ENCODE measurements around the gene C18orf63.
"Not testable (repeated sequence)": the region's sequence is repeated elsewhere in the genome, so short reads cannot be mapped to it uniquely, and the experiment has no call there.

Gene C18orf63

GRCh38 chr18:74303936-74304335 lies 11.7 kb upstream of the C18orf63 start:
- Histone ChIP-seq H3K27me3 (ENCODE audit: control insufficient read depth, insufficient read depth, low read length) (no peaks in the 10 kb centered on the region), H3K27ac (ENCODE audit: low read length) (no peak overlapping the region), H3K9me3 (ENCODE audit: control insufficient read depth, low read depth, low read length) (no peaks in the 10 kb centered on the region), H3K4me3 (ENCODE audit: low read length) (no peak overlapping the region), H3K4me1 (ENCODE audit: control insufficient read depth, low read depth, low read length) (no peaks in the 10 kb centered on the region), H3K36me3 (ENCODE audit: control insufficient read depth, low read depth, low read length) (no peaks in the 10 kb centered on the region), H3K9ac (ENCODE audit: low read length) (no peak overlapping the region)

- H3K4me1 ChIP-seq (ENCODE audit: control insufficient read depth, low read depth, low read length): no peaks in the 10 kb centered on the region
- H3K27ac ChIP-seq (ENCODE audit: low read length): no peak overlapping the region
- no peaks in the 10 kb centered on the region for H3K9me3 ChIP-seq (ENCODE audit: control insufficient read depth, low read depth, low read length)
- no peak overlapping the region for H3K4me3 ChIP-seq (ENCODE audit: low read length)
- no peaks in the 10 kb centered on the region for H3K27me3 ChIP-seq (ENCODE audit: control insufficient read depth, insufficient read depth, low read length)
- H3K36me3 ChIP-seq (ENCODE audit: control insufficient read depth, low read depth, low read length): no peaks in the 10 kb centered on the region
- H3K9ac ChIP-seq (ENCODE audit: low read length): no peak overlapping the region
Measured at GRCh38 chr18:74310411-74310810, 5.2 kb upstream of the C18orf63 start.

GRCh38 chr18:74311000-74311399 lies 4.6 kb upstream of the C18orf63 start:
- Histone ChIP-seq H3K27ac (ENCODE audit: low read length) (no peak overlapping the region), H3K4me1 (ENCODE audit: control insufficient read depth, low read depth, low read length) (no peaks in the 10 kb centered on the region), H3K27me3 (ENCODE audit: control insufficient read depth, insufficient read depth, low read length) (no peaks in the 10 kb centered on the region), H3K9ac (ENCODE audit: low read length) (no peak overlapping the region), H3K9me3 (ENCODE audit: control insufficient read depth, low read depth, low read length) (no peaks in the 10 kb centered on the region), H3K36me3 (ENCODE audit: control insufficient read depth, low read depth, low read length) (no peaks in the 10 kb centered on the region), H3K4me3 (ENCODE audit: low read length) (no peak overlapping the region)

GRCh38 chr18:74314759-74315463 lies 728 bp upstream of the C18orf63 start:
- Histone ChIP-seq H3K4me3 (ENCODE audit: low read length) (no peak overlapping the region), H3K9me3 (ENCODE audit: control insufficient read depth, low read depth, low read length) (no peaks in the 10 kb centered on the region), H3K27me3 (ENCODE audit: control insufficient read depth, insufficient read depth, low read length) (no peaks in the 10 kb centered on the region), H3K27ac (ENCODE audit: low read length) (no peak overlapping the region), H3K36me3 (ENCODE audit: control insufficient read depth, low read depth, low read length) (no peaks in the 10 kb centered on the region), H3K4me1 (ENCODE audit: control insufficient read depth, low read depth, low read length) (peaks cover 3% of the 10 kb centered on the region), H3K9ac (ENCODE audit: low read length) (no peak overlapping the region)

DNA sequence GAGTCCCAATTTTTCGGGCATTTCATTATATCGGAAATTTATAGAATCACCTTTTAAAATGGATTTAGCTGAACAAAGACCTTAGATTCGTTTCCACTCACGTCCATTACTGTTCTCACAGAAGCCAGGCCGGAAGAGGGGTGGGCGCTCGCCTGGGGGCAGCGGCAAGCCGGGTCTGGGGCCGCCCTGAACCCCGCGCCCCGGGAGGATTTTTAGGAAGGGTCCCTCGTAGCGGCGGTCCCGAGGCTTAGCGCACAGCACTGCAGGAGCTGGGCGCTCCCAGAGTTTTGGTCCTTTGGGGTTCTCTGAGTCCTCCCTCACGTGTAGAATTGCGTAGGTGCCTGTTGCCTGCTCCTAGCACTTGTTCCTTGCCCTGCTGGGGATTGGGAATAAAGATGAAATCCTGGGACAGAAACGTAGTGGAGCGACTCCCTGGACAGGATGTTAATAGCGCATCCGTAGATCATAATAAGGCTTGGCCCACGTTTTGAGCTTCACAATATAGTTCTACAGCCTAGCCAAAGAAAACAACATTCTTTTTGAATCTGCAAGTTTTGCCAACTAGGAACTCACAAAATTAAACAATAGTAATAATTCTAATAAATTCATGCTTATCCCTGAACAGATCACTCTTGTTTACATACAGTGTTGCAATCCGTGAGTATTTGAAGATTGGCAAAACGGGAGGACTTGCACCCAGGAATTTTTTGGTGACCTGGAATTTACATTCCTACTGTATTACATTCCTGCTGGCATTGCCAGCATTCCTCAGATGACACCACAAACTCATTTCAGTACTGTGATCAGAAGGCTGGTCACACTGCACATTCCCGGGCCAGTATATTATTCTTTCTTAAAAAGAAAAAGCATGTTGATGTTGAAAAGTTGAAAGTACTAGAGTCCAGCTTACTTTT lies 875 bp downstream of the C18orf63 start:
- Histone ChIP-seq H3K36me3 (ENCODE audit: control insufficient read depth, low read depth, low read length) (no peaks in the 10 kb centered on the region), H3K27me3 (ENCODE audit: control insufficient read depth, insufficient read depth, low read length) (no peaks in the 10 kb centered on the region), H3K27ac (ENCODE audit: low read length) (no peak overlapping the region), H3K4me3 (ENCODE audit: low read length) (no peak overlapping the region), H3K9ac (ENCODE audit: low read length) (no peak overlapping the region), H3K4me1 (ENCODE audit: control insufficient read depth, low read depth, low read length) (peaks cover 3% of the 10 kb centered on the region), H3K9me3 (ENCODE audit: control insufficient read depth, low read depth, low read length) (no peaks in the 10 kb centered on the region)

DNA sequence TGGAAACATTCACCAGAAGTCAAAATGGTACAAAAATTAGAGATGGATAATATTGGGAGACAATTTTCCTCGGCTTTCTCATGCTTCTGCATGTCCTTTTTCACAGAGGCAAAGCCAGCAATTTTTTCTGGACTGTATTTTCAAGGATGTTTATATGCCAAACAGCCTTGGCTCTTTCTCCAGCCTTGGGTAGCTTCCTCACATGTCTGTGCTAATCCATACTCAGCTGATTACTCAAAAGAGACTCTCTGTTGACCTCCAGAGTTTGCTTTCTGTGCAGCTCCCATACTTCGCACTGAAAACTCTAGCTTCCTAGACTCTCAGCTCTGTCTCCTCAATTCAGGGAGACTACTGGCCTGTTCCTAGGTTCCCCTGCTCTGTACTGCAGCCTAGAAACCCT lies 10.6 kb downstream of the C18orf63 start:
- Histone ChIP-seq H3K9me3 (ENCODE audit: control insufficient read depth, low read depth, low read length) (no peaks in the 10 kb centered on the region), H3K27ac (ENCODE audit: low read length) (no peak overlapping the region), H3K27me3 (ENCODE audit: control insufficient read depth, insufficient read depth, low read length) (no peaks in the 10 kb centered on the region), H3K9ac (ENCODE audit: low read length) (no peak overlapping the region), H3K36me3 (ENCODE audit: control insufficient read depth, low read depth, low read length) (no peaks in the 10 kb centered on the region), H3K4me1 (ENCODE audit: control insufficient read depth, low read depth, low read length) (no peaks in the 10 kb centered on the region), H3K4me3 (ENCODE audit: low read length) (no peak overlapping the region)

DNA sequence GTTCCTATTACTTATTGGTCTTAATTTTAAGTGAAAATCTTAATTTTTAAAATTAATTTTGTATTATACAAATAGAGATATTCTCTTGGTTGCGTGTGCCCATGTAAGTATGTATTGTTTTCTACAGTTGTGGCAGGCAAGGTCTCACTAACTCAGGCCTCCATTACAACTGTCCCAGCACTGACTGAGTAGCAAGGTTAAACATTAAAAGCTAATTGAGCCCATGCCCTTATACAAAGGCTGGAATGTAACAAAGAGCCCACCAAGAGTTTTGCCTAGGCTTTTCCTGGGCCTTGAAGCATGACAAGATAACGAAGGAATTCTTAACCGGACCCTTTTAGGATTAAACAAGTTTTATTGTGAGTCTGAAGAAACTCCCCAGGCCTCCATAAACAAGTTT lies 11.2 kb downstream of the C18orf63 start:
- H3K4me1 ChIP-seq (ENCODE audit: control insufficient read depth, low read depth, low read length); H3K27ac ChIP-seq (ENCODE audit: low read length); H3K36me3 ChIP-seq (ENCODE audit: control insufficient read depth, low read depth, low read length); H3K9me3 ChIP-seq (ENCODE audit: control insufficient read depth, low read depth, low read length); H3K9ac ChIP-seq (ENCODE audit: low read length); H3K27me3 ChIP-seq (ENCODE audit: control insufficient read depth, insufficient read depth, low read length); H3K4me3 ChIP-seq (ENCODE audit: low read length): not testable (repeated sequence)

DNA sequence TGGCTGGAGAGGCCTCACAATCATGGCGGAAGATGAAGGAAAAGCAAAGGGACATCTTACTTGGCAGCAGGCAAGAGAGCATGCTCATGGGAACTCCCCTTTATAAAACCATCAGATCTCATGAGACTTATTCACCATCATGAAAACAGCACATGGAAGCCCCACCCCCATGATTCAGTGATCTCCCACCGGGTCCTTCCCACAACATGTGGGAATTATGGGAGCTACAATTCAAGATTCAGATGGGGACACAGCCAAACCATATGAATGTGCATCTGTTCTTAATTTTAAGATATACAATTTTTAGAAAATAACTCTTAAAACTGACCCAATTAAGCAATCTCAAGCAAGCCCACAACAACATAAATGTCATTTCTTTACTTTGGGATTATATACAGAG lies 12.6 kb downstream of the C18orf63 start:
- Histone ChIP-seq H3K4me1 (ENCODE audit: control insufficient read depth, low read depth, low read length) (no peaks in the 10 kb centered on the region), H3K9ac (ENCODE audit: low read length) (no peak overlapping the region), H3K27ac (ENCODE audit: low read length) (no peak overlapping the region), H3K27me3 (ENCODE audit: control insufficient read depth, insufficient read depth, low read length) (no peaks in the 10 kb centered on the region), H3K4me3 (ENCODE audit: low read length) (no peak overlapping the region), H3K36me3 (ENCODE audit: control insufficient read depth, low read depth, low read length) (no peaks in the 10 kb centered on the region), H3K9me3 (ENCODE audit: control insufficient read depth, low read depth, low read length) (no peaks in the 10 kb centered on the region)

GRCh38 chr18:74329688-74330205 lies 14.1 kb downstream of the C18orf63 start:
- no peak overlapping the region for H3K9ac ChIP-seq (ENCODE audit: low read length)
- no peaks in the 10 kb centered on the region for H3K36me3 ChIP-seq (ENCODE audit: control insufficient read depth, low read depth, low read length)
- H3K4me3 ChIP-seq (ENCODE audit: low read length): no peak overlapping the region
- no peaks in the 10 kb centered on the region for H3K27me3 ChIP-seq (ENCODE audit: control insufficient read depth, insufficient read depth, low read length)
- H3K27ac ChIP-seq (ENCODE audit: low read length): no peak overlapping the region
- H3K4me1 ChIP-seq (ENCODE audit: control insufficient read depth, low read depth, low read length): no peaks in the 10 kb centered on the region
- H3K9me3 ChIP-seq (ENCODE audit: control insufficient read depth, low read depth, low read length): no peaks in the 10 kb centered on the region

DNA sequence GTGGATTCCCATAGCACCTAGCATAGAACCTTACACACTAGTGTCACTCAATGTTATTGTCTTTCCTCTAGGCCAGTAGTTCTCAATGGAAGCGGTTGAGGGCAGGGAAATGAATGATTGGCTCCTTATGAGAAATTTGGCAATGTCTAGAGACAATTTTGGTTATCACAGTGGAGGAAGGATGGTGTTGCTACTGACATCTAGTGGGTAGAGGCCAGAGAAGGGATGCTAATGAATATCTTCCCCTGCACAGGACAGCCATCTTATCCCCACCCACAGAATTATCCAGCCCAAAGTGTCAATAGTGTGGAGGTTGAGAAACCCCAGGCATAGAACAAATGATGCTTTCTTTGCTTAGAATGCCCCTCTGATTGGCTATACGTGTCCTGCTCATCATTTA lies 15.8 kb downstream of the C18orf63 start:
- Histone ChIP-seq H3K36me3 (ENCODE audit: control insufficient read depth, low read depth, low read length) (no peaks in the 10 kb centered on the region), H3K9me3 (ENCODE audit: control insufficient read depth, low read depth, low read length) (no peaks in the 10 kb centered on the region), H3K4me1 (ENCODE audit: control insufficient read depth, low read depth, low read length) (no peaks in the 10 kb centered on the region), H3K27ac (ENCODE audit: low read length) (no peak overlapping the region), H3K27me3 (ENCODE audit: control insufficient read depth, insufficient read depth, low read length) (no peaks in the 10 kb centered on the region), H3K4me3 (ENCODE audit: low read length) (no peak overlapping the region), H3K9ac (ENCODE audit: low read length) (no peak overlapping the region)

GRCh38 chr18:74333091-74333490 lies 17.5 kb downstream of the C18orf63 start:
- H3K27ac ChIP-seq (ENCODE audit: low read length): no peak overlapping the region
- H3K9ac ChIP-seq (ENCODE audit: low read length): no peak overlapping the region
- H3K27me3 ChIP-seq (ENCODE audit: control insufficient read depth, insufficient read depth, low read length): no peaks in the 10 kb centered on the region

More at GRCh38 chr18:74333091-74333490, 17.5 kb downstream of the C18orf63 start:
- Histone ChIP-seq H3K4me1 (ENCODE audit: control insufficient read depth, low read depth, low read length) (no peaks in the 10 kb centered on the region), H3K4me3 (ENCODE audit: low read length) (no peak overlapping the region), H3K9me3 (ENCODE audit: control insufficient read depth, low read depth, low read length) (no peaks in the 10 kb centered on the region), H3K36me3 (ENCODE audit: control insufficient read depth, low read depth, low read length) (no peaks in the 10 kb centered on the region)

All from iPS-18a (cell line).